SU-DHL-6 (cell line): Measurements from ENCODE around the gene FASTKD2.

Experiments
- EZH2phosphoT487 ChIP-seq: fragments of 200-600 bp; sonication (generic), shearing (Covaris generic); conservative IDR thresholded peaks from 2 replicates; pipeline ENCODE4 v1.6.1; 2018; ENCODE audit warnings: mild to moderate bottlenecking, antibody characterized with exemption, low read length, moderate library complexity, mixed read lengths
- TF ChIP-seq, protein P1 (sequence below): fragments of 200-600 bp; sonication (generic); IDR thresholded peaks from one replicate; pipeline ENCODE4 v1.5.1; 2017; ENCODE audit warnings: antibody characterized with exemption, mild to moderate bottlenecking, low read length, moderate library complexity; ENCODE audit not compliant: insufficient read depth, poor library complexity, severe bottlenecking

DNA sequence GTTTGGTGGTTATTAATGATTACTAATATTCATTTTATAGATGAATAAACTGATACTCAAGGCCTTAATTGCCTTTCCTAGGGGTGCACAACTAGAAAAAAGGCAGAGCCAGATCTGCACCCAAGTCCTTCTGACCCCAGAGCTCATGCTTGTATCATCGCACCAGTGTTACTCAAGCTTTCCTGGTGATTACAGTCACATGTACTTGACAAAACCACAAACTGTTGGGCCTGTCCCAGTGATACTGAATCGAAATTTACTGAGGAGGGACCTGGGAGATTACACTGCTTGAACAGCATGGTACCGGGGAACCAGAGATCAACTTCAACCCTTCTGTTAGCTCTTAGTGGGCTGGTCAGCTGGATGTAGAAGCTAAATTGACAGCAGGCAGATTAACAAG lies 33.7 kb downstream of the FASTKD2 start:
- TF ChIP-seq, protein P1, sequence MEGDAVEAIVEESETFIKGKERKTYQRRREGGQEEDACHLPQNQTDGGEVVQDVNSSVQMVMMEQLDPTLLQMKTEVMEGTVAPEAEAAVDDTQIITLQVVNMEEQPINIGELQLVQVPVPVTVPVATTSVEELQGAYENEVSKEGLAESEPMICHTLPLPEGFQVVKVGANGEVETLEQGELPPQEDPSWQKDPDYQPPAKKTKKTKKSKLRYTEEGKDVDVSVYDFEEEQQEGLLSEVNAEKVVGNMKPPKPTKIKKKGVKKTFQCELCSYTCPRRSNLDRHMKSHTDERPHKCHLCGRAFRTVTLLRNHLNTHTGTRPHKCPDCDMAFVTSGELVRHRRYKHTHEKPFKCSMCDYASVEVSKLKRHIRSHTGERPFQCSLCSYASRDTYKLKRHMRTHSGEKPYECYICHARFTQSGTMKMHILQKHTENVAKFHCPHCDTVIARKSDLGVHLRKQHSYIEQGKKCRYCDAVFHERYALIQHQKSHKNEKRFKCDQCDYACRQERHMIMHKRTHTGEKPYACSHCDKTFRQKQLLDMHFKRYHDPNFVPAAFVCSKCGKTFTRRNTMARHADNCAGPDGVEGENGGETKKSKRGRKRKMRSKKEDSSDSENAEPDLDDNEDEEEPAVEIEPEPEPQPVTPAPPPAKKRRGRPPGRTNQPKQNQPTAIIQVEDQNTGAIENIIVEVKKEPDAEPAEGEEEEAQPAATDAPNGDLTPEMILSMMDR, result no peak
- no peak for TF ChIP-seq EZH2phosphoT487
